HepG2 (cell line): ENCODE data around the gene FOXK2.

Experiments
- ATF7 ChIP-seq, 2 experiments: fragments of 450-650 bp in 1 of 2; sonication (generic) in 1 of 2; formaldehyde crosslinking in 1 of 2; IDR thresholded peaks; 2 replicates each; pipeline versions ENCODE4 v1.4.0 to v1.6.1; 2016 to 2020; ENCODE audit warnings: antibody characterized with exemption in 1 of 2, mild to moderate bottlenecking in 1 of 2, missing genetic modification reagents in 1 of 2
- EZH2 ChIP-seq: conservative IDR thresholded peaks from 2 replicates; pipeline ENCODE4 v1.6.1; 2012; ENCODE audit warnings: mild to moderate bottlenecking, low read depth, low read length, moderate library complexity
- HDAC2 ChIP-seq: sonication (generic); formaldehyde crosslinking; IDR thresholded peaks from 2 replicates; pipeline ENCODE4 v1.4.0; 2020; ENCODE audit warnings: missing genetic modification reagents
- HDAC6 ChIP-seq: fragments of 200-600 bp; sonication (generic); IDR thresholded peaks from 2 replicates; pipeline ENCODE4 v1.7.0; 2017; ENCODE audit warnings: mild to moderate bottlenecking, antibody characterized with exemption, low read length, low read depth
- POLR2AphosphoS2 ChIP-seq: IDR thresholded peaks from 2 replicates; pipeline ENCODE4 v1.6.1; 2011; ENCODE audit warnings: low read depth, low read length, improper control_type of control experiment
- ZNF879 ChIP-seq: sonication (generic); formaldehyde crosslinking; IDR thresholded peaks from 2 replicates; pipeline ENCODE4 v1.8.1; 2023; ENCODE audit warnings: missing genetic modification reagents
- TF ChIP-seq, protein P1 (sequence below): sonication (generic); formaldehyde crosslinking; IDR thresholded peaks from 2 replicates; pipeline ENCODE4 v1.4.0; 2020; ENCODE audit warnings: mild to moderate bottlenecking, missing genetic modification reagents

DNA sequence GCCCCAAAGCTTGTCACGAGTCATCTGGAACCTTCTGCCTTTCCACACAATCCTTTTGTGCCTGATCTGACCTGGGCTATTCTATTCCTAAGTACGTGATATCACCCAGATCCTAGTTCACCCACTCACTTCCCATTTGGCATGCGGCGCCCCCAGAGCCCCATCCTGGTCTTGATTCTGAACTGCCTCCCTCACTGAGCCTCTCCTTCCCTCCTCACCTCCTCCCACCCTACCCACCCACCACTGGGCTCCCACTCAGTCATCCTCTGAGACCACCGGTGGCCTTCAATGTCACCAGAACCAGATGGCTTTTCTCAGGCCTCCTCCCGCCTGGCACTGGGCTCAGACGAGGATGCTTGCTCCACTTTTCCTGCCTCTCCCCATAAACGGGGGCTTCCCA, 110.2 kb downstream of the FOXK2 start:
- no peak for TF ChIP-seq POLR2AphosphoS2
- TF ChIP-seq, protein P1, sequence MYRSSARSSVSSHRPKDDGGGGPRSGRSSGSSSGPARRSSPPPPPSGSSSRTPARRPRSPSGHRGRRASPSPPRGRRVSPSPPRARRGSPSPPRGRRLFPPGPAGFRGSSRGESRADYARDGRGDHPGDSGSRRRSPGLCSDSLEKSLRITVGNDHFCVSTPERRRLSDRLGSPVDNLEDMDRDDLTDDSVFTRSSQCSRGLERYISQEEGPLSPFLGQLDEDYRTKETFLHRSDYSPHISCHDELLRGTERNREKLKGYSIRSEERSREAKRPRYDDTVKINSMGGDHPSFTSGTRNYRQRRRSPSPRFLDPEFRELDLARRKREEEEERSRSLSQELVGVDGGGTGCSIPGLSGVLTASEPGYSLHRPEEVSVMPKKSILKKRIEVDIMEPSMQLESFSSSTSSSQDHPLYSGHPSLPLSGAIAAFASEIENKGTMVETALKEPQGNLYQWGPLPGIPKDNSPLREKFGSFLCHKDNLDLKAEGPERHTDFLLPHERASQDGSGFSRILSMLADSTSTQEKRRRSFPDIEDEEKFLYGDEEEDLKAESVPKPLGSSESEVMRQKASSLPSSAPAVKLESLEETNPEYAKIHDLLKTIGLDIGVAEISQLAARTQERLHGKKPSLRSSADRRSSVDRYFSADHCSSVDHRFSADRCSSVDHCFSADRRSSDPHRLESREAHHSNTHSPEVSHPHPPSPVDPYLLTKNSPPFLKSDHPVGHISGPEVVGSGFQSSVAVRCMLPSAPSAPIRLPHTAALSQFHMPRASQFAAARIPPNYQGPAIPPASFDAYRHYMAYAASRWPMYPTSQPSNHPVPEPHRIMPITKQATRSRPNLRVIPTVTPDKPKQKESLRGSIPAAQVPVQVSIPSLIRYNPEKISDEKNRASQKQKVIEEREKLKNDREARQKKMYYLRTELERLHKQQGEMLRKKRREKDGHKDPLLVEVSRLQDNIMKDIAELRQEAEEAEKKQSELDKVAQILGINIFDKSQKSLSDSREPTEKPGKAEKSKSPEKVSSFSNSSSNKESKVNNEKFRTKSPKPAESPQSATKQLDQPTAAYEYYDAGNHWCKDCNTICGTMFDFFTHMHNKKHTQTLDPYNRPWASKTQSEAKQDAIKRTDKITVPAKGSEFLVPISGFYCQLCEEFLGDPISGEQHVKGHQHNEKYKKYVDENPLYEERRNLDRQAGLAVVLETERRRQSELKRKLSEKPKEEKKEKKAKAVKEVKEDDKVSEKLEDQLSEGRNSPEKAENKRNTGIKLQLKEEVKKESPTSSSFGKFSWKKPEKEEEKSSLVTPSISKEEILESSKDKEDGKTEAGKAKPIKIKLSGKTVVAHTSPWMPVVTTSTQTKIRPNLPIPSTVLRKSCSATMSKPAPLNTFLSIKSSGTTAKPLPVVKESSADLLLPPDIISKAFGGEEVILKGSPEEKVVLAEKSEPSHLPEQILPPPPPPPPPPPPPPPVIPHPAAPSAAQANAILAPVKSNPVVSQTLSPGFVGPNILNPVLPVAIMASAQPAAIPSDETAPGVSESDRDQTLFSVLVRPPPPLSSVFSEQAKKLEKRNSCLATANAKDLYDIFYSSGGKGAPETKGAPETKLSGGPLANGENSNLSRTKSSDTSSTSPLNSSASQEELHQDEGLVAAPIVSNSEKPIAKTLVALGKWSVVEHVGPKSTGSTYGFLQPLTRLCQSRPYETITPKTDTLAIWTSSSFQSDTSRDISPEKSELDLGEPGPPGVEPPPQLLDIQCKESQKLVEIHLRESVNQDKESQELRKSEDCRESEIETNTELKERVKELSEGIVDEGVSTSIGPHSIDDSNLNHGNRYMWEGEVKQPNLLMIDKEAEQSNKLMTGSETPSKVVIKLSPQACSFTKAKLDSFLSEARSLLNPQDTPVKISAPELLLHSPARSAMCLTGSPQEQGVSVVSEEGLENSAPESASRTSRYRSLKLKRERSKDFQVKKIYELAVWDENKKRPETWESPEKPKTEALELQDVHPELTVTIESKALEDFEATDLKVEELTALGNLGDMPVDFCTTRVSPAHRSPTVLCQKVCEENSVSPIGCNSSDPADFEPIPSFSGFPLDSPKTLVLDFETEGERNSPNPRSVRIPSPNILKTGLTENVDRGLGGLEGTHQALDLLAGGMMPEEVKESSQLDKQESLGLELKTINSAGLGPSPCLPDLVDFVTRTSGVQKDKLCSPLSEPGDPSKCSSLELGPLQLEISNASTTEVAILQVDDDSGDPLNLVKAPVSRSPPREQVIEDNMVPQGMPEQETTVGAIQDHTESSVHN (CRISPR knock-in tag), result no peak
- no peak for TF ChIP-seq ZNF879
- TF ChIP-seq HDAC2 (CRISPR knock-in tag), result no peak
- no peak for TF ChIP-seq ATF7 (IDR thresholded peaks at IDR 0.05)
- TF ChIP-seq ATF7 (CRISPR knock-in tag; IDR thresholded peaks at IDR 0.05), result no peak
- TF ChIP-seq EZH2, result no peak
- no peak for TF ChIP-seq HDAC6
